Right renal cortex interstitium (tissue), 3 donors: ENCODE results near the gene NFKB1. TPM values are rescaled to one million over a fixed set of nuclear protein-coding genes. Genes with fewer than 3 reads are reported as not detected.

ENCODE experiments used
- DNase-seq, 3 donors: peaks; one replicate each; pipeline ENCODE4 v3.0.0-alpha.2; 2013; ENCODE audit warnings: low read depth in 3 of 3, low spot score in 2 of 3
- polyA plus RNA-seq, 3 donors: library from polyadenylated mRNA; unstranded; fragments of 120-200 nt; gene quantifications; one replicate each; pipeline ENCODE4 v1.2.1, GENCODE V29; 2013; ENCODE audit not compliant: insufficient read length in 3 of 3

Gene NFKB1
- polyA plus RNA-seq, 3 donors: 27.4 to 28.1 (median 27.6) TPM

DNA sequence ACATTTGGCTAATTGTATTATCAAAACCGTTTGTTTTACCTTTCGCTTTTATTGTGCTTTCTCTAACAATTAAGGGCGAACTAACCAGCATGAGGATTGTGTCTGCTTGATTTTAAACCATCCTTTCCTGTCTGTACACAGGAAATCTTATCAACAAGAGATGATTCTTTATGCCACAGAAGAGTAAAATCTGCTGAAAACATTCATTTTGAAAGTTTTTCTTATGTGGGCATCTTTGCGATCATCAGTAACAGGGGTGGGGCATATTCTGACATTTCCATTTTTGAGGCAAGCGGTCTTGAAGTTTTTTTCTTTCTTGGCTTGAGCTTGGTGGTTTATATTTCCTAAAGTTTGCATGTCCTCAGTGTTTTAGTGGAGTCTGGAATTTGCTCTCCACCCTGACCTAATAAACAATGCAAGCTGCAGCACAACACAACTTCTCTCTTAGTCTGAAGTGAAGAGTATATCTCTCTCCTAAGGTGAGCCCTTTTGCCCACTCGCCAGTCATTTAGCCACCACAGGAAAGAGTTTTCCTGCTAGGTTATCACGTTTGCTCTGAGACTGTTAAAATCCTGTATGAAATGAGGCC, 26.6 kb downstream of the NFKB1 start:
- no peak for DNase-seq

DNA sequence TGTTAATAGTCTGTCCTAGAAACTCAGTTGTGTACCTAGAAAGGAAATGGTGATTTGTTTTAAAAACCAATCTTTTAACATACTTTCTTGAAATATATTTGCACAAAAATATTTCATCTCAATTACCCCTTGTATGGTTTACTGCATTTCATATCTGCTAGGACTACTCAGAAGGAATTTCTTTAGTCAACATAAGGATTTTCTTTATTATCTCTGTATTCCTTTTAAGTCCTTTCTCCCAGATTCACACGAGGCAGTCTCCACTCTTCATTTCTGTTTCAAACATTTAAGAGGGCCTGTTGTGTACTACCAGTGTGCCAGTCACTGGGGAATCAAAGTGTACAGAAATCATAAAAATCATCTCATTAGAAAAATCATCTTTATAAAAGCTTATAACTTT, 28.8 kb downstream of the NFKB1 start:
- no peak for DNase-seq

DNA sequence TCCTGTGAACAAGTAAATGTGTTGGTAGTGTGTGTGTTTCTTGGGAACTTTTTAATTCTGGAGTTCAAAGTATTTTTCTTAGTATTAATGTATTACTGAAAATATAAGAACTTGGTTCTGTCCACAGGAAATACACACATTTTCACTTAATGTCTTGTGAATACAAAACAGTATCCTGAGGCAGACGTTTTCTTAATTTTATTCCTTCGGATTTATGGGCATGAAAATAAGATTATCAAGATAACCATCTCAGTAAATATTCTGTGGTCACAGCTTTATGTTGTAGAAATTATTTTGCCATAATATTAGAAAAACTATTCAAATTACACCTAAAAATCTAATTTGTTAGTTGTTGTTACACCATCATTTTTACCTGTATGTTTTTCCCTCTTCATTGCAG, 29.8 kb downstream of the NFKB1 start:
- no peak for DNase-seq

DNA sequence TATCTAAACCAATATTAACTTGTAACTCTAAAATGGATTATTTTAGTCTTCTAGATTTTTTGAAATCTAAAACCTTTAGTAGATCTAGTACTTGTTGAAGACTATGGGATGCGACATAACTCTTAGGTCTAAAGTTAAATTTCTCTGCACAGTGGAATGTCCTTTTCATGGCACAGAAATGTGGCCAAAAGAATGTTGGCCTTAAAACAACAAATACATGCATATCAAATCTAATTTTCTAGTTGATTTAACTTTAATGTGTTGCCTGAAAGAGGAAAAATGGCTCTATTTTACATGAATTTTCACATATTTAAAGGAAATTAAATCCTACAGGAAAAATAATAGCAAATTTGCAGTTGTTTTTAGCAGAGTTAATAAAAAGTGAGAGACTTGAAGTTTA, 30.3 kb downstream of the NFKB1 start:
- no peak for DNase-seq

DNA sequence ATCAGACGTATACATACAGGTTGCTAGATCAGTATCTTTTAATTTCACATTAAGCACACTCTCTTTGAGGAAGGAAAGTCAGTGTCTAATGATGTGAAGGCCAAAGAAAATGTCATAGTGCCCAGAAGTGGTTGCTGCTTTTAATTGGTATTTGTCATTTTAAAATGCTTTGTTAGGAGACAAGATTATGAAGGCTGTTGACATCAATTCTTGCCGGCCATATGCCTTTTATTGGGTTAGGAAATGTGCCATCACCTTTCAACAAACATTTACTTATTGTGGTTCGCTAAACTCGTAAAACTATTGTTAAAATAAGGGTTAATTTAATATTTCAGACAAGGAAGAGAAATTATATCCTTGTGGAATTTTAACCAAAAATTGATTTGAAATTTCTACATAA, 32.2 kb downstream of the NFKB1 start:
- DNase-seq: no peak

DNA sequence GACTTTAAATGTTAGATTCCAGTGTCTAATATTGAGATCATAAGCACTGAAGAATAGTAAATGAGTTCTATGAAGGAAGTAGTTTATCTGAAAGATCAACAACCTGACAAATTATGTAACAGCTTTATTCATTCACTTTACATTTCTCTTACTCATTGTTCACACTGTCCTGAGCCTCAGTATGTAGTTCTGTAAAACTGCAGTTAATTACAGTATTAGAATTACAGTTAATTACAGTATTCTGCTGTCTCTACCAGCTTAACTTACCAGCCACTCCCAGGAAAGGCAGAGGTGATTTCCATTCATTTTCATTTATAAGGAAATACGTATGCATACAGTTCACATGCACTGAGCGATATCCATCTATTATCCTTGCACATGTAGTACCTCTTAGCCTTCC, 32.7 kb downstream of the NFKB1 start:
- DNase-seq: no peak

DNA sequence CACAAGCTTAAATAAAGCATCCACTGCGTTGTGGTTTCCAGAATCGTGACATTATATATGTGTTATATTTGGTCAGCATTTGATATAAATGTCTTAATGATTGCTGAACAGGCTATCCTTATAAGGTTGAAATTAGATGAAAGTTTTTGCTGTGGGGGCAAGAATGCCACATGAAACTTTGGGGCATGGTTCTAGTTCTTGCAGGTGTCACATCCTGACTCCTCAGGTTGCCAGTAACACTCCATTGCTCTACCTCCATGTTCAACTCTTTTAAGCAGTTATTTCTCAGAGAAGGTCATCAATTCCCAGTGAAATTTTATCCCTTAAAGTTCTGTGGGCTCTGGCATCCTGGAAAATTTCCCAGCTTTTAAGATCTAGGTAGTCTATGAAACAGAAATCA, 33.7 kb downstream of the NFKB1 start:
- DNase-seq: no peak

DNA sequence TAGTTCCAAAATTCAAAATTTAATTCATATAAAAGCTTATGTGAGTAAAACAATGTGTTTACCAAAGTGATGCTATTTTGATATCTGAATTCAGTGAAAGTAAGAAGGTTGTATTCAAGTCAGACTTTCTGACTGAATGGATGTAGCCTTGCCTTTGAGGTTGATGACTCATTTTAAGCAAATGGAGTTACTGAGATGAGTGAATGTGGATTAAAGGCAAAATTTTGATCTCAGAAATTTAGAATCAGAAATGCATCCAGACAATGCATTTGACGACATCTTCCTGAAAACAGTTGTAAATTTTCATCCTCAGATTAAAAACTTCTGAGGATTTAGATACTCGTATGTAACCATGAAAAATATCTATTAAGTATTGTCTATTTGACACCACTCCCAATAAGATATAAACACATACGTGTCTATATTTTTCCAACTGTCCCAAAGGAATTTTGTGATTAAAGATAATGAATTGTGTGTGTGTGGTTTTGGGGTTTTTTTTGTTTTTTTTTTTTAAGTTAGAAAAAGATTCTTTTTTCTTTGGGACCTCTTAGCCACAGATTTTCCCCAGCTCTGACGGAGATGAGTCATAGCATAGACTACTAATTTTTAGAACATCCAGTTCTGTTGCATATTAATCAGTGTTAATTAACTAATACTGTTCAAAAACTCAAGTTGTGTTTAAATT, 34.4 kb downstream of the NFKB1 start:
- DNase-seq: no peak

DNA sequence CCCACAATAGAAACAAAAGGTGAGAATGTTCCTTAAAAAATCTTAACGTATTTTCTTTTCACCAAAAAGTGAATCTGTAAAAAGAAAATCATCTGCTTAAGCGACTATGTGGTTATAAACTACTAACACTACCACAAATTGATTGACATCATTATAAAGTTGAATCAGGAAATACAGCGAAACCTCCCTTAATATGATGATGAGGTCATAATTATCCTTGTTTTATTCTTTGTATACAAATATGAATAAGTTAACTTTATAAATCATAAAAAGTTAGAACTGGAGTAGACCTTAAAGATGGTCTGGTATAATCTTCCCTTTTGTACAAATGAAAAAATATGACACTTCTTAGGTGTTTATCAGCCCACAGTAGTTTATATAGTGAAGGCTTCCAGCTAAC, 35.6 kb downstream of the NFKB1 start:
- no peak for DNase-seq

DNA sequence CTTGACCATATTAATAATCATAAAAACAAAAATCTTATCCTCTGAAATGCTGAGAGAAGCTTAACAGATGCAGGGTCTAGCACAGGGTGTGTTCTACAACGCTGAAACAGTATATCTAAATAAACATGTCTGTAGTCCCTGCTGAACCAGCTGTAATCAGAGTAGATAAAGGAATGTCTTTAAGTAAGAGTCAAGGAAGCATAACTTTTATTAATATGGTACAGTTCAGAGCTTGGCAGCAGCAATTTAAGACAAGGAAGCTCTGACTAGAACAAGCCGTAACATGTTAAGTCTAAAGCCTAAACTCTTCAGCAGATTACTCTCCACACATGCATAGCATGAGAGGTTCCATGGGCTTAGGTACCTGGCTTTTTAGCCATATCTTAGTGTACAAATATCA, 36.1 kb downstream of the NFKB1 start:
- no peak for DNase-seq

DNA sequence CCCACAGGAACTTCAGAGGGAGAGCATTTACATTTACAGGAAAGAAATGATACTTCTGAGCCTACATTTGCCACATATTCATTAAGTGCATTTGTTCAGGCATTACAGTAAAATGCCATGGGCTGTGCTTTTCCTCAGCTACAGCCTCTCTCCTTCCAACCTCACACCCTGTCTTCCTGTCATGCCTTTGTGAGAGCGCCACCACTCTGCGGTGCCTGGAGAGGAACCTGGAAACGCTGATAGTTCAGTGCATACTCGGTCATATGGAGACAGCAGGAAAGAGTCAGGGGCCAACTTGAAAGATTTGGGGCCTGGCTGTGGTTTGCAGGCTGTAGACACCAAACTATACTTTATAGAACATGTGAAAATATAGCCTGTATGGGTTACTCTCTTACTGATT, 40.5 kb downstream of the NFKB1 start:
- DNase-seq: no peak

DNA sequence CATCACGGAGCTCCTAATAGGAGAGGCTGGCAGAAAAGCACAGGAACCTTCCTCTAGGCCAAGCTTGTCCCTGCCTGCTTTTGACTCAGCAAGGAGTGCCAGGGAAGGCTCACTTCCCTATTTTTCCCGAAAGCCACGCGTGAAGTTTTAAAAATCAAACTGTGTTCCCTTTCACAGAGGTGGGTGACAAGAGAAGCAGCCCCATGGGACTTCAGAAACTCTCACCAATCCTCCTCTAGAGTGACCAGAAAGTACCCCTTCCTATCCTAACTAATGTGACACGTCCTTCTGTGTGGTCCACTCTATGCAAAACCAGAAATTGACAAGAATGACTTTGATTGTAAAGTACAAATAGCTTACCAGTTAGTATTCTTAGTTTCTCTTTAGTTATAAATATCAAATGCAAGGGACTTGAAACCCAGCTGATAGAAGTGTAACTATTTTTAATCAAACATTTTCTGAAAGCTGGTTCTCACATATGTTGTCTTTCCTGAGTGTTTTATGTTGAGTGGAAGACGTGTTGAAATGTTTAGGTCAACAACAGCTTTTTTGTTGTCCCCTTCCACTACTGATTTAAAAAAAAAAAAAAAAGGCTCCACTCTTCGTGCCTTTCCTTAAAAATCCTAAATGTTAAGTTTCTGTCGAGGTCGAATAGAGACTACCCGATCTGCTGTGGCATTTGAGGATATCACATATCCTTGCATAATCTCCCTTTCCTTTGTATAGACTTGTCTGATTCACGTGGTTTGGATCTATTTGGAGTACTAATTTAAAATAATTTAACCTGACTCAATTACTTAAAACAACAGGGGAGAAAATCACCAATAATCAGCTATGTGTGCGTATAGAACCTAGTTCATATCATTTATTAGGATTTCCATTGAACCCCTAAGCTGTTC, 42.1 kb downstream of the NFKB1 start:
- DNase-seq: no peak

DNA sequence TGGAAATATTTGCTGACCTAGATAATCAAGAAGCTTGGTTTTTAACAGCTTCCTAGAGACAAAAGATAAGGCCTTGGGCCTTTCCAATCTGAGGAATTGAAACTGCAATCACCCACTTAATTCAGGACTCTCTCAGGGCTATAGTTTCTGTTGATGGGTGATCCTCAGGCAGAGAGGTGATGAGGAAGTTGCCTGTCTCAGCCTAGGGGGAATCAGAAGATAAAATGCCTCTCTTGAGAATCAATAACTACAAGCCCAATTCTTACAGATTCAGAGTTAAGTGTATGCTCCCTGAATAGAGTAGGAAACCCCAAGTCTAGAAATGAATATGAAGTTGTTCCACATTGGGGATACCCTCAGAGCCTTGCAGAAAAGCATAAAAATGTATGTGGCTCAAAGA, 45.5 kb downstream of the NFKB1 start:
- DNase-seq: no peak

DNA sequence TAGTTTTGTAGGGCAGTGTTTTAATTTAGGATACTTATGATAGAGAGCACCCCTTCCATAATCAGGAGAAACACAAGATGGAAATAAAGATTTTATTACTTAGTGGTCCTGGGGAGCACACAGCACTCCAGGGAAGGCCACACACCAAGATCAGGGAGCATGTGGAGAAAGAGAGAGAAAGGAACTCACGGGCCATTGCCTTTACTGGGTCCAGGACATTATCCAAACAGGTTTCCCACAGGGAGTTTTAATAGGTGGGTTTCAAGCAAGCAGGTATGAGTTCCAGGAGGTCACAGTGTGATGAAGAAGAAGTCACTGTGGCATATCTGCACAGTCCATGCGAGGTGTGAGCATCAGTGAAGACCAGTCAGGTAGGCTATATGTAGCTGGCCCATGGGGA, 46.8 kb downstream of the NFKB1 start:
- DNase-seq: no peak

DNA sequence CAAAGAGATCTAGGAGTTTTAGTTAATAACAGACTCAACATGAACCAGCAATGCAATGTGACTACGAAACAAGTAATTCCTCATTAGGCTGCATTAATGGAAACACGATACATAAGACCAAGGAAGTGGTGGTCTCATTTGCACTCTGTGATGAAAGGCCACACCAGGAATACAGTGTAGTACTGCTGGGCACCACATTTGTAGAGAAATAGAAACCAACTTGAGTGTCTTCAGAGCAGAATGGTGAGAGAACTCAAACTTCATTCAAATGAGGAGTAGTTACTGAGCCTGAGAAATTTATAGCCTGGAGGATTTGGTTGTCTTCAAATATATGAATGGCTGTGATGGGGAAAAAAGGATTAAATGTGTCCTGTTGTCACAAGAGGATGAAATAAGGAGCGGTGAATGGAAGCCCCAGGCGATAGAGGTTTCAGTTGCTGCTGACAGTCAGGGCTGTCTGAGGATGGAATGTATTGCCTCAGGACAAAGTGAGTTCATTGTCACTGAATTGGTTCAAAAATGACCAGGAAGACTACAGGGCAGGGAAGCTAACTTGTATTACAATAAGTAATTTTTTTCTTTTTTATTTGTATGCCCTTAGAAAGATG, 50.9 kb downstream of the NFKB1 start:
- DNase-seq: no peak

DNA sequence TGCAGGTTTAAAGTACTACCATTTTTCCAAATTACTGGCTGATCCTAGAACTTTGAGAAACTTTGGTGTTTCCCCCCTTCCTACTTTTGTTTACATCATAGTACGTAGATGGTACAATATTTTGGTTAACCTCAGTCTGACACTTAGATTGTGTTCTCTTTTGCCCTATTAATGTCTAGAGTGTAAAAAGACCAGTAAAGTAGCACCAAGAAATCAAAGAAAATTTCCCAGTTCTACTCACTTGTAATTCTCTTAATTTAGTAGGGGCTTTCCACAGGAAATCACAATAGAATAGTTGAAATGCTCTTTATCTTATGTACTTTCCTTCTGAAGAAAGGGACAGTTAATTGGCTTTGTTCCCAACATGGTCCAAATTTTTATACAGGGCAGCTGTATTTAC, 51.6 kb downstream of the NFKB1 start:
- DNase-seq: no peak

DNA sequence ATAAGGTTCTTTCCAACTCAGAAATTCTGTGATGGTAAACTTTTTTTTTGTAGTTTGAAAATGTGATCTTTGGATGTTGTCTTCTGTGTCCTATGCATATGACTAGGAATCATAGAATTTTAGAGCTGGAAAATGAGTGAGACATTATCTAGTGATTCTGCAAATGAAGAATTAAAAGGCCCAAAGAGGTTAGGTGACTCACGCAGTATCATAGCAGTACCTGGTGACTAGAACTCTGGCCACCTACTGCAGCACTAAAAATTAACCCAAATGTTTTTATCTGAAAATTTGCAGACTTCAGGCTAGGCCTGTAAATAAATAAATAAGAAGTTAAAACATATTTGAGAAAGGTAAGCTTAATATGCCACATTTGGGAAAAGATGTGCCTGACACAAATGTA, 52.8 kb downstream of the NFKB1 start:
- no peak for DNase-seq

DNA sequence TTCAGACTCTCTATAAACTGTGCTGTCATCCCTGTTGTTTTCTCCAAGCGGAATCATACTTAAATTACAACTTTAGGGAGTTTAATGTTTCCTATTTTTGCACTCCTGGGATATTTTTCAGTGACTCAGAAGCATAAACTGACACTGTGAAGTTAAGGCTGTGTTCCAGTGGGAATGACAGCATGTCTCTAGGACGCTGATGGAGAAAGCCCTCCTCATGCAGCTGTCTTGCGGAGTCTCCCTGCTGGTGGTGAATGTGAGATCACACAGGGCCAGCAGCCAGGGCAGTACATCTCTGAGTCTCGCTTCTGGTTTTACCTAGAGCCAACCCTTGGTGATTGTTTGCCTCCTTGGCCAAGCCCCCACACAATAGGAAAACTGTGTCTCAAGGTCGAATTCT, 53.3 kb downstream of the NFKB1 start:
- DNase-seq: no peak

DNA sequence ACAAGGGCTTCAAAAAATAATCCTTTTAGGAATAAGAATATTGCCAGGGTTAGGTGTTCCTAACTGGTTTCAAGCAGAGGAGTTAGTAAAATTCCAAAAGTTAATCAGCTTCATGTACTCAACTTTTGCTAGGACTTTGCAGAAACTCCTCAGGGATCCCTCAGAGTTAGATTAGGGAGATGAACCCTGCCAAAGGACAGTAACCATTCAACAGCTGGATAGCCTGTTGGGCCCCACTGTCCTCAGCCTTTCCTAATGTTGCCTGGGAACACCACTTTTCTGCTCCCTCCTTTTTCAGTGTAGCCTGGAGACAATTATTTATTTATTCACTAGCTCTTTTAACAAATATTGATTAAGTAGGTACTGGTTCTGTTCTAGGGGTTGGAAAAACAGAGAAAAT, 53.8 kb downstream of the NFKB1 start:
- no peak for DNase-seq

DNA sequence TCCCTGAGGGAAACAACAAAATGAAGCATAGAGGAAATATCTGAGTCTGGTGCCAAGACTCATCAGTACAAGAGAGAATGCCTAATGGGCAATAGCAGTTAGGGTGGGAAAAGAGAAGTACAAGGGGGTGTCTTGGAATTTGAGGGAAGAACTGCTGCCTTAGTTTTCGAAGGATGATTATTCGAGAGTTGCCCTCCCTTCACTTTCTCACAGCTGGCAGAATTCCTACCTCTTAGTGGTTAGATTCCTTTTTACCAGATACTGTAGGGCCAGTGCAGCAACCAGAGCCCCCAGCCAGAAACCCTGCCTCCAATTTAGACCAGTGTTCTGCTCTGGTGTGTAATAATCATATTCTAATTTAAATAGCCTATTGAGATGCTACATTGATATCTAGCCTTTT, 56.5 kb downstream of the NFKB1 start:
- DNase-seq: no peak

DNA sequence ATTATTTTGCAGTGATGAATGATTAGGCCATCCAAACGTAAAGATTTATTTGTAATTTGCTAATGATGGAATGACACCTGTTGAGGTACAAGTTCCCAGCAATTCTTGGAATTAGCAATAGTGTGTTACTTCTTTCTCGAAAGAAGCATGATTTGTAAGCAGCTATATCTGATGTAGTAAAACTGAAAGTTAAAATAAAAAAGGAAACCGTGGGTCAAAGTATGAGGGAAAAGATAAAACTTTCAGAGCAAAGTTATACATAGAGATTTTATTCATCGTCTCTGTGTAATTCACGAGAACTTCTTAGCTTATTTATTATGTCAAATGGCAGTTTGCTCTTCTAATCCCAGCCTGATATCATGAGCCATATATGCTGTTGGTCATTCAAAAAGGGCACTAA, 59.0 kb downstream of the NFKB1 start:
- DNase-seq: no peak
